ENCODE results near the gene CCR4.

The CCR4 gene

DNA sequence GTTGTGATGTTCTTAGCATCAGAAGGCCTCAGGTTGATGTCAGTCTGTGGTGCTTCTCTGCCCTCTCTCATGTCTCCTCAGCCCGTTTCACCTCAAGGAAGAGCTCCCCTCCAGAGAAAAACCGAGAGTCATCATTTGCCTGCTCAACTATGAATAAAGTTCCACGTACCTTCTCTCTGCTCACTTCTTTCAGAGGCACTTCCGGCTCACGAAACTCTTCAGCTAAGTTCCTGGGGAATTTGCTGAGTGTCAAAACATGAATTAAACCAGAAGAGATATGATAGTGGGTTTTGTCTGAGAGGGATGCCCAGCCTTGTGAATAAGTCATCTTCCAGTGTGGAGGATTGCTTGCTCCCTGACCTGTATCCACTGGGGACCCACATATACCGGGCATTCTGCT is 37.7 kb downstream of the CCR4 start:
- H3K4me3 ChIP-seq = no peak overlapping the region
- H3K27ac ChIP-seq = no peak overlapping the region
- no peak for TF ChIP-seq CTCF (IDR thresholded peaks at IDR 0.05)
- DNase-seq (ENCODE audit: low spot score) = no peak

- Histone ChIP-seq H3K4me3 (no peak overlapping the region), H3K27ac (no peak overlapping the region)
- DNase-seq (ENCODE audit: low spot score) = no peak
- TF ChIP-seq CTCF (IDR thresholded peaks at IDR 0.05) = no peak
These were observed 38.7 kb downstream of the CCR4 start for GRCh38 chr3:32990116-32990515.

DNA sequence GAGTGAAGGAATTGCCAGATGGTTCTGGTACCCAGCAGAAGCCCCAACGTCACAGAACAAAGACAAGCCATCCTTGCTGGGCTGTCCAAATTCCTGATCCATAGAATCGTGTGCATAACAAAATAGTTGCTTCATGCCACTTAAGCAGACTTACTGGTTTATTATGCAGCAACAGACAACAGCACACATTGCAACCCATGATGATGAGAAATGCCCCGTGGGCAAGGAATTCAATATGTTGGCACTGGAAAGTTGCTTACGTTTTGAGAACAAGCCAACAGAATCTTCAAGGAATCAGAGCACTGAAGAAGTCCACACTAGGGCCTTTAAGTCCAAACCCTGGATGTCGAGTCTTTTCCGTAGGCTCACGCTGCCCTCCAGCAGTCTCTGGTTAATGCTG is 40.3 kb downstream of the CCR4 start:
- no peak for DNase-seq (ENCODE audit: low spot score)
- Histone ChIP-seq H3K27ac (no peak overlapping the region), H3K4me3 (no peak overlapping the region)
- no peak for TF ChIP-seq CTCF (IDR thresholded peaks at IDR 0.05)

GRCh38 chr3:32992310-32992686 is 40.9 kb downstream of the CCR4 start:
- no peak for DNase-seq (ENCODE audit: low spot score)
- H3K4me3 ChIP-seq = no peak overlapping the region

DNA sequence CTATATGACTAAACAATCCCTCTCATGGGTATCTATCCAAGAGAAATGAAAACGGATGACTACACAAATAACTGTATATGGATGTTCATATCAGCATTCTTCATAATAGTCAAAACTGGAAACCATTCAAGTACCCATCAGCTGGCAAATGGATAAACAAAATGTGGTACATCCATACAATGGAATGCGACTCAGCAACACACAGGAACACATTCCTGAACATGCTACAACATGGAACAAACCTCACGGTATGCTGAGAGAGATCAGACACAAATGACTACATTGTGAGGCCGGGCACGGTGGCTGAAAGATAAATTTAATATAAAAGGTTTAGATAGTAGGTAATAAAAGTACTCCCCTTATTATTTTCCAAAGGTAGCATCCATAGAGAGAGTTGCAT is 42.6 kb downstream of the CCR4 start:
- no peak for TF ChIP-seq CTCF (IDR thresholded peaks at IDR 0.05)
- no peak for DNase-seq (ENCODE audit: low spot score)

More at GRCh38 chr3:32992310-32992686, 40.9 kb downstream of the CCR4 start:
- TF ChIP-seq CTCF (IDR thresholded peaks at IDR 0.05) = no peak
- H3K27ac ChIP-seq = no peak overlapping the region

GRCh38 chr3:32995098-32995497 is 43.7 kb downstream of the CCR4 start:
- Histone ChIP-seq H3K27ac (no peak overlapping the region), H3K4me3 (no peak overlapping the region)
- no peak for TF ChIP-seq CTCF (IDR thresholded peaks at IDR 0.05)
- DNase-seq (ENCODE audit: low spot score) = no peak

More for the DNA sequence above, 42.6 kb downstream of the CCR4 start:
- H3K27ac ChIP-seq = no peak overlapping the region
- no peak overlapping the region for H3K4me3 ChIP-seq

DNA sequence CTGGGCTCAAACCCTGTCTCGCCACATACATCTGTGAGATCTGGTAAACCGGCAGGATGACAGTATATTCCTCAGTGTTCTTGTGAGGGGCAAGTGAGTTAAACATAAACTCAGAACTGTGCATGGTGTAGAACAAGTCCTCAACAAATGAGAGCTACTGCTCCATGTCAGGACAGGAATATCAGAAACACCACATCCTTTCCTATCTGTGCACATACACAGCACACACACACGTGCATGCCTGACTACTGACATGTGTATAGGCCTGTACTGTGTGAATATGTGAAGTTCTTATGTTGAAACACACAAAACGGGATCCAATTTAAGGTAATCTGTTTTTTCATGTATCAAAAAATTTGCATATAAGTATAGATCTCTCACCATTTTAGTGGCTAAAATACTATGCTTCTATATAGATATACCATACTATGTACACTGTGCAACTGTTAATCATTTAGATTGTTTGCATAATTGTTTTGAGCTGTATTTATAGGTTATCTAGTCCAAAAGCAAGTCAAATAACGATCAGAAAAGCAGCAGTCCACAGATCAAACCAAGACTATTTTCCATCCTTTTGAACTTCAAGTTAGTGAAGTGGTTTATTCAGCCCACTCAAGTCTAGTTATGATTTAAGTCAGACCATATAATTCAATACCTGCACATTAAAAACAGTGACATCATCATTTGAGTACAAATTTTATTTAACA is 44.8 kb downstream of the CCR4 start:
- Histone ChIP-seq H3K27ac (no peak overlapping the region), H3K4me3 (no peak overlapping the region)
- no peak for TF ChIP-seq CTCF (IDR thresholded peaks at IDR 0.05)
- no peak for DNase-seq (ENCODE audit: low spot score)
